Left ventricle myocardium inferior (tissue), 1 donor: ENCODE measurements around the gene FDXACB1. TPM values are rescaled to one million over a fixed set of nuclear protein-coding genes. Genes with fewer than 3 reads are reported as not detected.

Experiments
- DNase-seq: peaks from one replicate; pipeline ENCODE4 v3.0.0-alpha.2; 2020
- H3K27ac ChIP-seq: fragments of 200-600 bp; replicated peaks from 2 replicates; pipeline ENCODE4 v1.8.0; 2021
- H3K27me3 ChIP-seq: fragments of 200-600 bp; 2 replicates; pipeline ENCODE4 v1.8.0; 2021; ENCODE audit warnings: low read depth
- H3K36me3 ChIP-seq: fragments of 200-600 bp; 2 replicates; pipeline ENCODE4 v1.8.0; 2021
- H3K4me1 ChIP-seq: fragments of 200-600 bp; 2 replicates; pipeline ENCODE4 v1.8.0; 2021
- H3K4me3 ChIP-seq: fragments of 200-600 bp; 2 replicates; pipeline ENCODE4 v1.8.0; 2021; ENCODE audit warnings: mild to moderate bottlenecking, moderate library complexity
- H3K9me3 ChIP-seq: fragments of 200-600 bp; replicated peaks from 2 replicates; pipeline ENCODE4 v1.8.0; 2021
- CTCF ChIP-seq: fragments of 200-600 bp; IDR thresholded peaks from 2 replicates; pipeline ENCODE4 v1.8.0; 2021; ENCODE audit warnings: antibody characterized with exemption, mild to moderate bottlenecking, borderline replicate concordance
- intact Hi-C: fragments of 100-400 bp; cut with micrococcal nuclease; formaldehyde crosslinking; loops from one replicate; pipeline ENCODE4 v1.11.0; 2022
- total RNA-seq: library from RNA; stranded (reverse); fragmentation: NEBNext Ultra II Directional; extraction: Animal tissue kit (Norgen Biotek cat#: 25700); gene quantifications from one replicate; pipeline ENCODE4 v1.2.1, GENCODE V29; 2021
- donor health status: DM: no; HTN: yes; CAD: no; lungs with severe emphysema.

The FDXACB1 gene
- total RNA-seq, 1 donor from 2014 or later, result 0.93 TPM

GRCh38 chr11:111911563-111912401 lies 32.8 kb upstream of the FDXACB1 start, which contains the start of gene CRYAB:
TSS of gene CRYAB (minus strand) at chr11:111911770. CDS start at chr11:111911724, 46 bp downstream.
- H3K9me3 ChIP-seq, result no peaks in the 10 kb centered on the region
- no peak for TF ChIP-seq CTCF
- H3K27ac ChIP-seq, result peak within 1 kb of the TSS; percentile 99
- H3K4me1 ChIP-seq, result peaks cover 56% of the 10 kb centered on the region
- intact Hi-C loops, result no loop called here
- peaks cover 22% of the 10 kb centered on the region for H3K36me3 ChIP-seq
- H3K27me3 ChIP-seq, result peaks cover 15% of the 10 kb centered on the region
- H3K4me3 ChIP-seq, result peak within 1 kb of the TSS; percentile 77
- DNase-seq, result peak; percentile 89

GRCh38 chr11:111910676-111911562 lies 32.0 kb upstream of the FDXACB1 start:
- Histone ChIP-seq H3K27me3 (peaks cover 15% of the 10 kb centered on the region), H3K27ac (peak overlapping the region; percentile 99), H3K4me1 (peaks cover 60% of the 10 kb centered on the region), H3K36me3 (peaks cover 22% of the 10 kb centered on the region), H3K4me3 (peak overlapping the region; percentile 77), H3K9me3 (no peaks in the 10 kb centered on the region)
- TF ChIP-seq CTCF, result no peak
- intact Hi-C loops, result no loop called here
- DNase-seq, result peak; percentile 28

- DNase-seq, result no peak
- no peak for TF ChIP-seq CTCF
- intact Hi-C loops, result no loop called here
- Histone ChIP-seq H3K27me3 (peaks cover 15% of the 10 kb centered on the region), H3K4me1 (peaks cover 62% of the 10 kb centered on the region), H3K36me3 (peaks cover 22% of the 10 kb centered on the region), H3K9me3 (no peaks in the 10 kb centered on the region), H3K4me3 (peak overlapping the region; percentile 77), H3K27ac (peak overlapping the region; percentile 99)
These were observed 30.4 kb upstream of the FDXACB1 start for GRCh38 chr11:111909378-111909777.

- intact Hi-C loops, result no loop called here
- Histone ChIP-seq H3K36me3 (peaks cover 22% of the 10 kb centered on the region), H3K4me1 (peaks cover 56% of the 10 kb centered on the region), H3K9me3 (no peaks in the 10 kb centered on the region), H3K27me3 (peaks cover 13% of the 10 kb centered on the region), H3K4me3 (peak overlapping the region; percentile 77), H3K27ac (peak overlapping the region; percentile 99)
- DNase-seq, result no peak
- no peak for TF ChIP-seq CTCF
These were observed 29.8 kb upstream of the FDXACB1 start for GRCh38 chr11:111908639-111909305.

GRCh38 chr11:111906680-111907079 lies 27.7 kb upstream of the FDXACB1 start:
- intact Hi-C loops, result no loop called here
- H3K36me3 ChIP-seq, result peaks cover 22% of the 10 kb centered on the region
- no peaks in the 10 kb centered on the region for H3K9me3 ChIP-seq
- TF ChIP-seq CTCF, result no peak
- DNase-seq, result no peak
- H3K4me3 ChIP-seq, result no peak overlapping the region
- H3K4me1 ChIP-seq, result peaks cover 40% of the 10 kb centered on the region
- peak overlapping the region; percentile 99 for H3K27ac ChIP-seq
- no peaks in the 10 kb centered on the region for H3K27me3 ChIP-seq
